Measurements from ENCODE around the gene FDXR. TPM values are rescaled to one million over a fixed set of nuclear protein-coding genes. Genes with fewer than 3 reads are reported as not detected.

Gene FDXR
- total and polyA plus RNA-seq, 9 of the 15 experiments (the other 6 are each of a cell fraction or from before 2014, with no cell fraction given), result 0.89 to 70.7 (median 30.9) TPM

DNA sequence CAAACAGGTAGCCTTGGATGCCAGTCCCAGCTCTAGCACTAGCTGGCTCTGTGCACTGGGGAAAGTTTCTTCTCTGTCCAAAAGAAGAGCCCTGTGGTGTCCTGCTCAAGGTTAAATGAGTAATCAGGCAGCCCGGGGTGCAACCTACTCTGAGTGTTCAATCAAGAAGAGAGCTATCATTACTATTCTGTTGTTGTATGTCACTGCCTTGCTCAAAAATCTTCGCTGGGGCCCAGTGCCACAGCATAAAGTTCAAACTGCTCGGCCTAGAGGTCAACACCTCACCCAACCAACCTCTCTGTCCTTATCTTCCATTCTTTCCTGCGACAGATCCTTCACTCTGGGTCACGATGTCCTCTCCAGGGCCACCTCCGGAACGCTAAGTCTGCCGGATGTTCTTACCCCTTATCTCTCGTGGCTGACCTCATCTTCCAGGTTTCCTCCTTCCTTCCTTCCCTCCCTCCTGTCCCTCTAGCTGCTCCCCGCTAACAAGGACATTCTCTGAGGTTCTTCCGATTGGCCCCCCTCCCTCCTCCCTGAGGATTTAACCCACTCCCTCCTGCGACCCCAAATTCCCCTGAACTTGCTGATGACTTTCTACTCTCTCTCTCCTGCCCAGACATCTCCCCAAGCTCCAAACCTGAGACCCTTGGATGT is 4.4 kb downstream of the FDXR start (continued):
- TF ChIP-seq, protein P1, sequence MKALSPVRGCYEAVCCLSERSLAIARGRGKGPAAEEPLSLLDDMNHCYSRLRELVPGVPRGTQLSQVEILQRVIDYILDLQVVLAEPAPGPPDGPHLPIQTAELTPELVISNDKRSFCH (CRISPR knock-in tag; IDR thresholded peaks at IDR 0.05), result no peak
- TF ChIP-seq, protein P1 (tag; IDR thresholded peaks at IDR 0.05), result peak; percentile 66; the same call in 1 of the 2 replicates
- TF ChIP-seq THRAP3 (IDR thresholded peaks at IDR 0.05; ENCODE audit: borderline replicate concordance) (no peak), GATAD2A (IDR thresholded peaks at IDR 0.05) (no peak), FUS (optimal IDR thresholded peaks at IDR 0.05; ENCODE audit: low read depth, low read length) (no peak), ZNF408 (CRISPR knock-in tag; IDR thresholded peaks at IDR 0.05; ENCODE audit: low read depth) (no peak), NR3C1 (CRISPR knock-in tag; IDR thresholded peaks at IDR 0.05) (no peak), HLTF (IDR thresholded peaks at IDR 0.05) (peak; percentile 74; the same call in 1 of the 2 replicates), ZNF778 (CRISPR knock-in tag; IDR thresholded peaks at IDR 0.05) (no peak), ESRRA (IDR thresholded peaks at IDR 0.05; ENCODE audit: borderline replicate concordance, low read depth) (peak; percentile 98), ZNF274 (IDR thresholded peaks at IDR 0.05; ENCODE audit: borderline replicate concordance, low read depth, low read length) (no peak), PHTF2 (CRISPR knock-in tag; IDR thresholded peaks at IDR 0.05) (no peak), C11orf30 (IDR thresholded peaks at IDR 0.05; ENCODE audit: low read depth) (no peak), RNF2 (IDR thresholded peaks at IDR 0.05) (peak; percentile 77; the same call in 1 of the 2 replicates)
- TF ChIP-seq, protein P2, sequence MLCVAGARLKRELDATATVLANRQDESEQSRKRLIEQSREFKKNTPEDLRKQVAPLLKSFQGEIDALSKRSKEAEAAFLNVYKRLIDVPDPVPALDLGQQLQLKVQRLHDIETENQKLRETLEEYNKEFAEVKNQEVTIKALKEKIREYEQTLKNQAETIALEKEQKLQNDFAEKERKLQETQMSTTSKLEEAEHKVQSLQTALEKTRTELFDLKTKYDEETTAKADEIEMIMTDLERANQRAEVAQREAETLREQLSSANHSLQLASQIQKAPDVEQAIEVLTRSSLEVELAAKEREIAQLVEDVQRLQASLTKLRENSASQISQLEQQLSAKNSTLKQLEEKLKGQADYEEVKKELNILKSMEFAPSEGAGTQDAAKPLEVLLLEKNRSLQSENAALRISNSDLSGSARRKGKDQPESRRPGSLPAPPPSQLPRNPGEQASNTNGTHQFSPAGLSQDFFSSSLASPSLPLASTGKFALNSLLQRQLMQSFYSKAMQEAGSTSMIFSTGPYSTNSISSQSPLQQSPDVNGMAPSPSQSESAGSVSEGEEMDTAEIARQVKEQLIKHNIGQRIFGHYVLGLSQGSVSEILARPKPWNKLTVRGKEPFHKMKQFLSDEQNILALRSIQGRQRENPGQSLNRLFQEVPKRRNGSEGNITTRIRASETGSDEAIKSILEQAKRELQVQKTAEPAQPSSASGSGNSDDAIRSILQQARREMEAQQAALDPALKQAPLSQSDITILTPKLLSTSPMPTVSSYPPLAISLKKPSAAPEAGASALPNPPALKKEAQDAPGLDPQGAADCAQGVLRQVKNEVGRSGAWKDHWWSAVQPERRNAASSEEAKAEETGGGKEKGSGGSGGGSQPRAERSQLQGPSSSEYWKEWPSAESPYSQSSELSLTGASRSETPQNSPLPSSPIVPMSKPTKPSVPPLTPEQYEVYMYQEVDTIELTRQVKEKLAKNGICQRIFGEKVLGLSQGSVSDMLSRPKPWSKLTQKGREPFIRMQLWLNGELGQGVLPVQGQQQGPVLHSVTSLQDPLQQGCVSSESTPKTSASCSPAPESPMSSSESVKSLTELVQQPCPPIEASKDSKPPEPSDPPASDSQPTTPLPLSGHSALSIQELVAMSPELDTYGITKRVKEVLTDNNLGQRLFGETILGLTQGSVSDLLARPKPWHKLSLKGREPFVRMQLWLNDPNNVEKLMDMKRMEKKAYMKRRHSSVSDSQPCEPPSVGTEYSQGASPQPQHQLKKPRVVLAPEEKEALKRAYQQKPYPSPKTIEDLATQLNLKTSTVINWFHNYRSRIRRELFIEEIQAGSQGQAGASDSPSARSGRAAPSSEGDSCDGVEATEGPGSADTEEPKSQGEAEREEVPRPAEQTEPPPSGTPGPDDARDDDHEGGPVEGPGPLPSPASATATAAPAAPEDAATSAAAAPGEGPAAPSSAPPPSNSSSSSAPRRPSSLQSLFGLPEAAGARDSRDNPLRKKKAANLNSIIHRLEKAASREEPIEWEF (CRISPR knock-in tag; IDR thresholded peaks at IDR 0.05), result no peak
